ENCODE data around the gene HEATR3.

Gene HEATR3

GRCh38 chr16:50139580-50139979 lies 73.8 kb downstream of the HEATR3 start:
- no peak for TF ChIP-seq GATA2 (IDR thresholded peaks at IDR 0.05; ENCODE audit: low read depth, low read length)
- no peak for TF ChIP-seq GATA3 (IDR thresholded peaks at IDR 0.05; ENCODE audit: low read depth, low read length)

- TF ChIP-seq GATA3 (IDR thresholded peaks at IDR 0.05; ENCODE audit: low read depth, low read length) (no peak), GATA2 (IDR thresholded peaks at IDR 0.05; ENCODE audit: low read depth, low read length) (no peak)
Observed at GRCh38 chr16:50144211-50144610, 78.4 kb downstream of the HEATR3 start.

GRCh38 chr16:50146479-50147435 lies 81.0 kb downstream of the HEATR3 start:
- no peak for TF ChIP-seq GATA2 (IDR thresholded peaks at IDR 0.05; ENCODE audit: low read depth, low read length)
- TF ChIP-seq GATA3 (IDR thresholded peaks at IDR 0.05; ENCODE audit: low read depth, low read length) = no peak

GRCh38 chr16:50151322-50151721 lies 85.6 kb downstream of the HEATR3 start:
- no peak for TF ChIP-seq GATA3 (IDR thresholded peaks at IDR 0.05; ENCODE audit: low read depth, low read length)
- no peak for TF ChIP-seq GATA2 (IDR thresholded peaks at IDR 0.05; ENCODE audit: low read depth, low read length)

- no peak for TF ChIP-seq GATA3 (IDR thresholded peaks at IDR 0.05; ENCODE audit: low read depth, low read length)
- TF ChIP-seq GATA2 (IDR thresholded peaks at IDR 0.05; ENCODE audit: low read depth, low read length) = no peak
Observed at GRCh38 chr16:50151756-50152155, 86.0 kb downstream of the HEATR3 start.

GRCh38 chr16:50152351-50152806 lies 86.6 kb downstream of the HEATR3 start:
- no peak for TF ChIP-seq GATA3 (IDR thresholded peaks at IDR 0.05; ENCODE audit: low read depth, low read length)
- no peak for TF ChIP-seq GATA2 (IDR thresholded peaks at IDR 0.05; ENCODE audit: low read depth, low read length)

GRCh38 chr16:50152807-50153595 lies 87.2 kb downstream of the HEATR3 start, which contains the start of gene TENT4B:
TENT4B (plus strand) TSS chr16:50153306; CDS start chr16:50153622, 316 bp downstream.
- no peak for TF ChIP-seq GATA3 (IDR thresholded peaks at IDR 0.05; ENCODE audit: low read depth, low read length)
- no peak for TF ChIP-seq GATA2 (IDR thresholded peaks at IDR 0.05; ENCODE audit: low read depth, low read length)

- no peak for TF ChIP-seq GATA2 (IDR thresholded peaks at IDR 0.05; ENCODE audit: low read depth, low read length)
- no peak for TF ChIP-seq GATA3 (IDR thresholded peaks at IDR 0.05; ENCODE audit: low read depth, low read length)
Observed at GRCh38 chr16:50153596-50154419, 88.0 kb downstream of the HEATR3 start.

- TF ChIP-seq GATA3 (IDR thresholded peaks at IDR 0.05; ENCODE audit: low read depth, low read length) (no peak), GATA2 (IDR thresholded peaks at IDR 0.05; ENCODE audit: low read depth, low read length) (no peak)
Observed at GRCh38 chr16:50154420-50154950, 88.7 kb downstream of the HEATR3 start.

- TF ChIP-seq GATA2 (IDR thresholded peaks at IDR 0.05; ENCODE audit: low read depth, low read length) = no peak
- TF ChIP-seq GATA3 (IDR thresholded peaks at IDR 0.05; ENCODE audit: low read depth, low read length) = no peak
Observed at GRCh38 chr16:50155925-50156324, 90.2 kb downstream of the HEATR3 start.
